GM12878 (cell line): ENCODE data around the gene ATP5PB. TPM values are rescaled to one million over a fixed set of nuclear protein-coding genes. Genes with fewer than 3 reads are reported as not detected.

Source experiments
- HDAC2 ChIP-seq: fragments of 200-600 bp; sonication (generic); IDR thresholded peaks from 2 replicates; pipeline ENCODE4 v1.6.1; 2017
- HDAC6 ChIP-seq: fragments of 200-600 bp; sonication (generic); IDR thresholded peaks from one replicate; pipeline ENCODE4 v1.8.0; 2017; ENCODE audit warnings: antibody characterized with exemption; ENCODE audit not compliant: unreplicated experiment
- MYB ChIP-seq: fragments of 150-350 bp; IDR thresholded peaks from 2 replicates; pipeline ENCODE4 v1.6.1; 2014; ENCODE audit warnings: mild to moderate bottlenecking, low read depth, low read length, borderline replicate concordance
- NFYA ChIP-seq: IDR thresholded peaks from 2 replicates; pipeline ENCODE4 v1.6.1; 2011; ENCODE audit warnings: low read depth, mild to moderate bottlenecking, low read length, improper control_type of control experiment, borderline replicate concordance
- POU2F2 ChIP-seq: IDR thresholded peaks from 3 replicates; pipeline ENCODE4 v1.6.1; 2011; ENCODE audit warnings: low read depth, mild to moderate bottlenecking, low read length, borderline replicate concordance
- RUNX3 ChIP-seq: IDR thresholded peaks from 2 replicates; pipeline ENCODE4 v1.6.1; 2012; ENCODE audit warnings: low read length, inconsistent platforms
- SPI1 ChIP-seq: IDR thresholded peaks from 2 replicates; pipeline ENCODE4 v1.6.1; 2011; ENCODE audit warnings: low read depth, mild to moderate bottlenecking, low read length, moderate library complexity, borderline replicate concordance; ENCODE audit not compliant: insufficient read depth
- STAT1 ChIP-seq: fragments of 450-650 bp; conservative IDR thresholded peaks from 2 replicates; pipeline ENCODE4 v1.6.1; 2014; ENCODE audit warnings: antibody characterized with exemption, mild to moderate bottlenecking
- ZNF384 ChIP-seq: IDR thresholded peaks from 2 replicates; pipeline ENCODE4 v1.6.1; 2012; ENCODE audit warnings: low read depth, mild to moderate bottlenecking, low read length, improper control_type of control experiment, borderline replicate concordance
- polyA plus RNA-seq, 11 experiments: library from polyadenylated mRNA; depleted of rRNA in 4 of 11; unstranded in 6 of 11; stranded (reverse) in 5 of 11; fragments of >200 nt; fragmentation: Nextera tagmentation in 4 of 11; fragmentation: Illumina TruSeq in 1 of 11; extraction: Ambion mirVana in 4 of 11; extraction: Trizol in 1 of 11; gene quantifications; 1 replicate in 1 of 11; 2 replicates in 10 of 11; pipeline versions ENCODE4 v1.2.1 to v1.2.3, GENCODE V29; 2011 to 2016; ENCODE audit warnings: inconsistent platforms in 2 of 11, missing spikeins in 2 of 11, low read depth in 1 of 11
- total RNA-seq, 4 experiments: library from RNA; depleted of rRNA in 3 of 4; stranded (reverse); fragments of >200 nt in 3 of 4; fragmentation: Illumina TruSeq in 1 of 4; extraction: Trizol in 1 of 4; gene quantifications; 2 replicates each; pipeline versions ENCODE4 v1.2.1 to v1.2.3, GENCODE V29; 2013 to 2021
- TF ChIP-seq, protein P1 (sequence below): IDR thresholded peaks from 2 replicates; pipeline ENCODE4 v1.6.1; 2012; ENCODE audit warnings: low read depth, low read length, improper control_type of control experiment
- TF ChIP-seq, protein P2 (sequence below): IDR thresholded peaks from 2 replicates; pipeline ENCODE4 v1.6.1; 2011; ENCODE audit warnings: borderline replicate concordance, low read depth, mild to moderate bottlenecking, moderate library complexity, low read length; ENCODE audit not compliant: insufficient read depth, poor library complexity, severe bottlenecking
- TF ChIP-seq, protein P3 (sequence below): fragments of 450-650 bp; formaldehyde crosslinking; IDR thresholded peaks from 2 replicates; pipeline ENCODE4 v1.4.0; 2022; ENCODE audit warnings: mild to moderate bottlenecking, moderate library complexity
- TF ChIP-seq, protein P4 (sequence below): fragments of 450-650 bp; IDR thresholded peaks from 2 replicates; pipeline ENCODE4 v1.6.1; 2018; ENCODE audit warnings: mild to moderate bottlenecking, low read depth, moderate library complexity; ENCODE audit not compliant: partially characterized antibody
- TF ChIP-seq, protein P5 (sequence below): fragments of 450-650 bp; IDR thresholded peaks from 2 replicates; pipeline ENCODE4 v1.6.1; 2016; ENCODE audit warnings: mild to moderate bottlenecking
- TF ChIP-seq, protein P6 (sequence below): fragments of 450-650 bp; formaldehyde crosslinking; IDR thresholded peaks from 2 replicates; pipeline ENCODE4 v1.4.0; 2020; ENCODE audit warnings: mild to moderate bottlenecking, moderate library complexity

ATP5PB gene
- total and polyA plus RNA-seq, 10 of the 15 experiments (the other 5 are each of a cell fraction or from before 2014, with no cell fraction given): 380 to 1,760 (median 677) TPM

DNA sequence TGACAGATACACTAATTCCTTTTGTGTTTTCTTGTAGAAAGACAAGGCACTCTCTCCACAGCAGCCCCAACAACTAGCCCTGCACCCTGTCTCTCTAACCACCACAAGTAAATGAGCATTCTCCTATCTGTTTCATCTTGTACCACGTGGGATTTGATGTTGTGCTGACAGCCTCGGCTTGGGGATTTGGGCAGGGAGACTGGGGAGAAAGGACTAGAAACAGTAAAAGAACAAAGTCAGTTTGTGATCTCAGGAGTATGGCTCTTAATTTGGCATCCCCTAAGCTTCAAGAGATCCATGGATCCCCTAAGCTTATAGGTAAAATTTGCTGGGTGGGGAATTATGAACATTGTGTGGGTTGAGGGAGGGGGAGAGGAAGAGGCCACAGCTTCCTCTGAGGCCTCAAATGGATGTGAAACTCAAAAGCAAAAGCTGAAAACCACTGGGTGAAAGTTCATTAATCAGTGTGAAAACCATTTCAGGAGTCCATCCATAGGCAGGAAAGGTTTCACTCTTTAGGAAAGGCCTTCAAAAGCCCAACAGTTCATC is 27.6 kb downstream of the ATP5PB start (continued):
- TF ChIP-seq, protein P1, sequence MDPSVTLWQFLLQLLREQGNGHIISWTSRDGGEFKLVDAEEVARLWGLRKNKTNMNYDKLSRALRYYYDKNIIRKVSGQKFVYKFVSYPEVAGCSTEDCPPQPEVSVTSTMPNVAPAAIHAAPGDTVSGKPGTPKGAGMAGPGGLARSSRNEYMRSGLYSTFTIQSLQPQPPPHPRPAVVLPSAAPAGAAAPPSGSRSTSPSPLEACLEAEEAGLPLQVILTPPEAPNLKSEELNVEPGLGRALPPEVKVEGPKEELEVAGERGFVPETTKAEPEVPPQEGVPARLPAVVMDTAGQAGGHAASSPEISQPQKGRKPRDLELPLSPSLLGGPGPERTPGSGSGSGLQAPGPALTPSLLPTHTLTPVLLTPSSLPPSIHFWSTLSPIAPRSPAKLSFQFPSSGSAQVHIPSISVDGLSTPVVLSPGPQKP: no peak
- TF ChIP-seq HDAC6 (no peak), HDAC2 (no peak), SPI1 (peak; percentile 59), NFYA (no peak), ZNF384 (no peak), RUNX3 (peak; percentile 95), STAT1 (no peak), POU2F2 (no peak), MYB (no peak)
- TF ChIP-seq, protein P2, sequence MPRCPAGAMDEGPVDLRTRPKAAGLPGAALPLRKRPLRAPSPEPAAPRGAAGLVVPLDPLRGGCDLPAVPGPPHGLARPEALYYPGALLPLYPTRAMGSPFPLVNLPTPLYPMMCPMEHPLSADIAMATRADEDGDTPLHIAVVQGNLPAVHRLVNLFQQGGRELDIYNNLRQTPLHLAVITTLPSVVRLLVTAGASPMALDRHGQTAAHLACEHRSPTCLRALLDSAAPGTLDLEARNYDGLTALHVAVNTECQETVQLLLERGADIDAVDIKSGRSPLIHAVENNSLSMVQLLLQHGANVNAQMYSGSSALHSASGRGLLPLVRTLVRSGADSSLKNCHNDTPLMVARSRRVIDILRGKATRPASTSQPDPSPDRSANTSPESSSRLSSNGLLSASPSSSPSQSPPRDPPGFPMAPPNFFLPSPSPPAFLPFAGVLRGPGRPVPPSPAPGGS: no peak
- TF ChIP-seq, protein P3, sequence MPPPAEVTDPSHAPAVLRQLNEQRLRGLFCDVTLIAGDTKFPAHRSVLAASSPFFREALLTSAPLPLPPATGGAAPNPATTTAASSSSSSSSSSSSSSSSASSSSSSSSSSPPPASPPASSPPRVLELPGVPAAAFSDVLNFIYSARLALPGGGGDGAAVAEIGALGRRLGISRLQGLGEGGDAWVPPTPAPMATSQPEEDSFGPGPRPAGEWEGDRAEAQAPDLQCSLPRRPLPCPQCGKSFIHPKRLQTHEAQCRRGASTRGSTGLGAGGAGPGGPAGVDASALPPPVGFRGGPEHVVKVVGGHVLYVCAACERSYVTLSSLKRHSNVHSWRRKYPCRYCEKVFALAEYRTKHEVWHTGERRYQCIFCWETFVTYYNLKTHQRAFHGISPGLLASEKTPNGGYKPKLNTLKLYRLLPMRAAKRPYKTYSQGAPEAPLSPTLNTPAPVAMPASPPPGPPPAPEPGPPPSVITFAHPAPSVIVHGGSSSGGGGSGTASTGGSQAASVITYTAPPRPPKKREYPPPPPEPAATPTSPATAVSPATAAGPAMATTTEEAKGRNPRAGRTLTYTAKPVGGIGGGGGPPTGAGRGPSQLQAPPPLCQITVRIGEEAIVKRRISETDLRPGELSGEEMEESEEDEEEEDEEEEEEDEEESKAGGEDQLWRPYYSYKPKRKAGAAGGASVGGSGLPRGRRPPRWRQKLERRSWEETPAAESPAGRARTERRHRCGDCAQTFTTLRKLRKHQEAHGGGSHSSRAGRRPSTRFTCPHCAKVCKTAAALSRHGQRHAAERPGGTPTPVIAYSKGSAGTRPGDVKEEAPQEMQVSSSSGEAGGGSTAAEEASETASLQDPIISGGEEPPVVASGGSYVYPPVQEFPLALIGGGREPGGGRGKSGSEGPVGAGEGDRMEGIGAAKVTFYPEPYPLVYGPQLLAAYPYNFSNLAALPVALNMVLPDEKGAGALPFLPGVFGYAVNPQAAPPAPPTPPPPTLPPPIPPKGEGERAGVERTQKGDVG (CRISPR knock-in tag): no peak
- TF ChIP-seq, protein P4, sequence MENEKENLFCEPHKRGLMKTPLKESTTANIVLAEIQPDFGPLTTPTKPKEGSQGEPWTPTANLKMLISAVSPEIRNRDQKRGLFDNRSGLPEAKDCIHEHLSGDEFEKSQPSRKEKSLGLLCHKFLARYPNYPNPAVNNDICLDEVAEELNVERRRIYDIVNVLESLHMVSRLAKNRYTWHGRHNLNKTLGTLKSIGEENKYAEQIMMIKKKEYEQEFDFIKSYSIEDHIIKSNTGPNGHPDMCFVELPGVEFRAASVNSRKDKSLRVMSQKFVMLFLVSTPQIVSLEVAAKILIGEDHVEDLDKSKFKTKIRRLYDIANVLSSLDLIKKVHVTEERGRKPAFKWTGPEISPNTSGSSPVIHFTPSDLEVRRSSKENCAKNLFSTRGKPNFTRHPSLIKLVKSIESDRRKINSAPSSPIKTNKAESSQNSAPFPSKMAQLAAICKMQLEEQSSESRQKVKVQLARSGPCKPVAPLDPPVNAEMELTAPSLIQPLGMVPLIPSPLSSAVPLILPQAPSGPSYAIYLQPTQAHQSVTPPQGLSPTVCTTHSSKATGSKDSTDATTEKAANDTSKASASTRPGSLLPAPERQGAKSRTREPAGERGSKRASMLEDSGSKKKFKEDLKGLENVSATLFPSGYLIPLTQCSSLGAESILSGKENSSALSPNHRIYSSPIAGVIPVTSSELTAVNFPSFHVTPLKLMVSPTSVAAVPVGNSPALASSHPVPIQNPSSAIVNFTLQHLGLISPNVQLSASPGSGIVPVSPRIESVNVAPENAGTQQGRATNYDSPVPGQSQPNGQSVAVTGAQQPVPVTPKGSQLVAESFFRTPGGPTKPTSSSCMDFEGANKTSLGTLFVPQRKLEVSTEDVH: no peak
- TF ChIP-seq, protein P5, sequence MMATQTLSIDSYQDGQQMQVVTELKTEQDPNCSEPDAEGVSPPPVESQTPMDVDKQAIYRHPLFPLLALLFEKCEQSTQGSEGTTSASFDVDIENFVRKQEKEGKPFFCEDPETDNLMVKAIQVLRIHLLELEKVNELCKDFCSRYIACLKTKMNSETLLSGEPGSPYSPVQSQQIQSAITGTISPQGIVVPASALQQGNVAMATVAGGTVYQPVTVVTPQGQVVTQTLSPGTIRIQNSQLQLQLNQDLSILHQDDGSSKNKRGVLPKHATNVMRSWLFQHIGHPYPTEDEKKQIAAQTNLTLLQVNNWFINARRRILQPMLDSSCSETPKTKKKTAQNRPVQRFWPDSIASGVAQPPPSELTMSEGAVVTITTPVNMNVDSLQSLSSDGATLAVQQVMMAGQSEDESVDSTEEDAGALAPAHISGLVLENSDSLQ: peak; percentile 80
- TF ChIP-seq, protein P6, sequence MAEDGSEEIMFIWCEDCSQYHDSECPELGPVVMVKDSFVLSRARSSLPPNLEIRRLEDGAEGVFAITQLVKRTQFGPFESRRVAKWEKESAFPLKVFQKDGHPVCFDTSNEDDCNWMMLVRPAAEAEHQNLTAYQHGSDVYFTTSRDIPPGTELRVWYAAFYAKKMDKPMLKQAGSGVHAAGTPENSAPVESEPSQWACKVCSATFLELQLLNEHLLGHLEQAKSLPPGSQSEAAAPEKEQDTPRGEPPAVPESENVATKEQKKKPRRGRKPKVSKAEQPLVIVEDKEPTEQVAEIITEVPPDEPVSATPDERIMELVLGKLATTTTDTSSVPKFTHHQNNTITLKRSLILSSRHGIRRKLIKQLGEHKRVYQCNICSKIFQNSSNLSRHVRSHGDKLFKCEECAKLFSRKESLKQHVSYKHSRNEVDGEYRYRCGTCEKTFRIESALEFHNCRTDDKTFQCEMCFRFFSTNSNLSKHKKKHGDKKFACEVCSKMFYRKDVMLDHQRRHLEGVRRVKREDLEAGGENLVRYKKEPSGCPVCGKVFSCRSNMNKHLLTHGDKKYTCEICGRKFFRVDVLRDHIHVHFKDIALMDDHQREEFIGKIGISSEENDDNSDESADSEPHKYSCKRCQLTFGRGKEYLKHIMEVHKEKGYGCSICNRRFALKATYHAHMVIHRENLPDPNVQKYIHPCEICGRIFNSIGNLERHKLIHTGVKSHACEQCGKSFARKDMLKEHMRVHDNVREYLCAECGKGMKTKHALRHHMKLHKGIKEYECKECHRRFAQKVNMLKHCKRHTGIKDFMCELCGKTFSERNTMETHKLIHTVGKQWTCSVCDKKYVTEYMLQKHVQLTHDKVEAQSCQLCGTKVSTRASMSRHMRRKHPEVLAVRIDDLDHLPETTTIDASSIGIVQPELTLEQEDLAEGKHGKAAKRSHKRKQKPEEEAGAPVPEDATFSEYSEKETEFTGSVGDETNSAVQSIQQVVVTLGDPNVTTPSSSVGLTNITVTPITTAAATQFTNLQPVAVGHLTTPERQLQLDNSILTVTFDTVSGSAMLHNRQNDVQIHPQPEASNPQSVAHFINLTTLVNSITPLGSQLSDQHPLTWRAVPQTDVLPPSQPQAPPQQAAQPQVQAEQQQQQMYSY (CRISPR knock-in tag): no peak
